GM06990 (cell line): ENCODE measurements around the gene MUC13.

ENCODE experiments used
- DNase-seq: peaks from one replicate; pipeline ENCODE4 v3.0.0-alpha.2; 2011; ENCODE audit not compliant: insufficient read length; ENCODE audit errors: extremely low read depth
- H3K27me3 ChIP-seq: replicated peaks from 2 replicates; pipeline ENCODE4 v1.6.0; 2011; ENCODE audit warnings: low read length; ENCODE audit not compliant: control insufficient read depth, insufficient read depth
- H3K36me3 ChIP-seq: 2 replicates; pipeline ENCODE4 v1.5.1; 2011; ENCODE audit warnings: low read length; ENCODE audit not compliant: control insufficient read depth, insufficient read depth
- H3K4me3 ChIP-seq: replicated peaks from 2 replicates; pipeline ENCODE4 v1.5.1; 2011; ENCODE audit warnings: low read depth, mild to moderate bottlenecking, control low read depth, low read length
- TF ChIP-seq, protein P1 (sequence below): IDR thresholded peaks from 2 replicates; pipeline ENCODE4 v1.5.1; 2011; ENCODE audit warnings: low read length, control low read depth, mild to moderate bottlenecking, inconsistent platforms; ENCODE audit not compliant: insufficient read depth, poor library complexity, severe bottlenecking

Gene MUC13, protein sequence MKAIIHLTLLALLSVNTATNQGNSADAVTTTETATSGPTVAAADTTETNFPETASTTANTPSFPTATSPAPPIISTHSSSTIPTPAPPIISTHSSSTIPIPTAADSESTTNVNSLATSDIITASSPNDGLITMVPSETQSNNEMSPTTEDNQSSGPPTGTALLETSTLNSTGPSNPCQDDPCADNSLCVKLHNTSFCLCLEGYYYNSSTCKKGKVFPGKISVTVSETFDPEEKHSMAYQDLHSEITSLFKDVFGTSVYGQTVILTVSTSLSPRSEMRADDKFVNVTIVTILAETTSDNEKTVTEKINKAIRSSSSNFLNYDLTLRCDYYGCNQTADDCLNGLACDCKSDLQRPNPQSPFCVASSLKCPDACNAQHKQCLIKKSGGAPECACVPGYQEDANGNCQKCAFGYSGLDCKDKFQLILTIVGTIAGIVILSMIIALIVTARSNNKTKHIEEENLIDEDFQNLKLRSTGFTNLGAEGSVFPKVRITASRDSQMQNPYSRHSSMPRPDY

GRCh38 chr3:124934577-124934976, at the start of gene MUC13:
Gene MUC13 (minus strand): TSS chr3:124934751. CDS start chr3:124934712, 39 bp downstream.
- H3K36me3 ChIP-seq: no peaks in the 10 kb centered on the region
- peak; percentile 12 for DNase-seq

GRCh38 chr3:124982855-124983254, 48.3 kb upstream of the MUC13 start:
- Histone ChIP-seq H3K27me3 (no peaks in the 10 kb centered on the region), H3K36me3 (peaks cover 4% of the 10 kb centered on the region), H3K4me3 (no peak overlapping the region)
- DNase-seq: no peak
- TF ChIP-seq, protein P1, sequence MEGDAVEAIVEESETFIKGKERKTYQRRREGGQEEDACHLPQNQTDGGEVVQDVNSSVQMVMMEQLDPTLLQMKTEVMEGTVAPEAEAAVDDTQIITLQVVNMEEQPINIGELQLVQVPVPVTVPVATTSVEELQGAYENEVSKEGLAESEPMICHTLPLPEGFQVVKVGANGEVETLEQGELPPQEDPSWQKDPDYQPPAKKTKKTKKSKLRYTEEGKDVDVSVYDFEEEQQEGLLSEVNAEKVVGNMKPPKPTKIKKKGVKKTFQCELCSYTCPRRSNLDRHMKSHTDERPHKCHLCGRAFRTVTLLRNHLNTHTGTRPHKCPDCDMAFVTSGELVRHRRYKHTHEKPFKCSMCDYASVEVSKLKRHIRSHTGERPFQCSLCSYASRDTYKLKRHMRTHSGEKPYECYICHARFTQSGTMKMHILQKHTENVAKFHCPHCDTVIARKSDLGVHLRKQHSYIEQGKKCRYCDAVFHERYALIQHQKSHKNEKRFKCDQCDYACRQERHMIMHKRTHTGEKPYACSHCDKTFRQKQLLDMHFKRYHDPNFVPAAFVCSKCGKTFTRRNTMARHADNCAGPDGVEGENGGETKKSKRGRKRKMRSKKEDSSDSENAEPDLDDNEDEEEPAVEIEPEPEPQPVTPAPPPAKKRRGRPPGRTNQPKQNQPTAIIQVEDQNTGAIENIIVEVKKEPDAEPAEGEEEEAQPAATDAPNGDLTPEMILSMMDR: no peak

More at GRCh38 chr3:124934577-124934976, at the start of gene MUC13:
- TF ChIP-seq, protein P1: no peak
- no peaks in the 10 kb centered on the region for H3K27me3 ChIP-seq
- no peak within 1 kb of the TSS for H3K4me3 ChIP-seq

- no peaks in the 10 kb centered on the region for H3K27me3 ChIP-seq
- H3K4me3 ChIP-seq: no peak overlapping the region
- peaks cover 6% of the 10 kb centered on the region for H3K36me3 ChIP-seq
- TF ChIP-seq, protein P1: no peak
- DNase-seq: no peak
Measured at GRCh38 chr3:124981472-124981871, 46.9 kb upstream of the MUC13 start.

- no peaks in the 10 kb centered on the region for H3K27me3 ChIP-seq
- DNase-seq: no peak
- H3K4me3 ChIP-seq: no peak overlapping the region
- TF ChIP-seq, protein P1: no peak
- H3K36me3 ChIP-seq: peaks cover 5% of the 10 kb centered on the region
Measured at GRCh38 chr3:124978627-124979026, 44.1 kb upstream of the MUC13 start.

DNA sequence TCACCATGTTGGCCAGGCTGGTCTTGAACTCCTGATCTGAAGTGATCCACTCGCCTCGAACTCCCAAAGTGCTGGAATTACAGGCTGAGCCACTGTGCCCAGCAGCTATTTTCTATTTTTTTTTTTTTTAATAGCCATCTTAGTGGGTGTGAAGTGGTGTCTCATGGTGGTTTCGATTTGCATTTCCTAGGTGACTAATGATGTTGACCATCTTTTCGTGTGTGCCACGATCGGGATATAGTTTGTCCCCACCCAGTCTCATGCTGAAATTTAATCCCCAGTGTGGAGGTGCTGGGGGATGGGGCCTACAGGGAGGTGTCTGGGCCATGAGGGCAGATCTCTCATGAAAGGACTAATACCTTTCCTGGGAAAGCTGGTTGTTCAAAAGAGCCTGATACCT, 41.8 kb upstream of the MUC13 start:
- no peak overlapping the region for H3K4me3 ChIP-seq
- peaks cover 6% of the 10 kb centered on the region for H3K36me3 ChIP-seq
- TF ChIP-seq, protein P1: no peak
- no peak for DNase-seq
- H3K27me3 ChIP-seq: no peaks in the 10 kb centered on the region
